Endothelial cell of umbilical vein (primary cell): ENCODE results near the gene PIK3CB. TPM values are rescaled to one million over a fixed set of nuclear protein-coding genes. Genes with fewer than 3 reads are reported as not detected.
A peak's percentile ranks its signal among the peaks of the same experiment; 100 is the strongest.

ENCODE experiments used
- BruUV-seq: library from RNA; stranded (reverse); fragments of 400-500 nt; replicated peaks from 2 replicates; lab custom pipeline; 2021; lab: Mats Ljungman, UMichigan
- CTCF ChIA-PET: fragments of 300-600, 350-600 bp; sonication (Branson Sonifier 250); formaldehyde crosslinking; loops from one replicate; lab custom pipeline; 2021; ENCODE audit warnings: antibody characterized with exemption, inconsistent platforms; lab: Charles Lee
- POLR2A ChIA-PET: fragments of 300-600, 350-600 bp; sonication (Branson Sonifier 250); formaldehyde crosslinking; loops from one replicate; lab custom pipeline; 2021; ENCODE audit warnings: antibody characterized with exemption, inconsistent platforms; lab: Charles Lee
- DNase-seq: peaks from one replicate; pipeline ENCODE4 v3.0.0-alpha.2; 2011; ENCODE audit warnings: low read depth, low spot score
- FAIRE-seq: peaks from 2 replicates; lab custom pipeline; 2011; peaks lifted over from hg19 to GRCh38; lab: Jason Lieb, UNC
- H2AFZ ChIP-seq: 2 replicates; pipeline ENCODE4 v1.6.0; 2012; ENCODE audit warnings: low read depth, low read length, control low read depth, inconsistent platforms
- H3K27ac ChIP-seq: 2 replicates; pipeline ENCODE4 v1.5.1; 2011; ENCODE audit warnings: low read depth, mild to moderate bottlenecking, control low read depth, low read length, moderate library complexity; ENCODE audit not compliant: insufficient read depth
- H3K27me3 ChIP-seq, 2 experiments: 2 replicates each; pipeline versions ENCODE4 v1.6.0 to v1.6.1; 2011; ENCODE audit warnings: low read length in 2 of 2, mixed read lengths in 1 of 2; ENCODE audit not compliant: control insufficient read depth in 2 of 2, insufficient read depth in 2 of 2
- H3K36me3 ChIP-seq, 2 experiments: 2 replicates in 1 of 2; 3 replicates in 1 of 2; pipeline ENCODE4 v1.5.1; 2011; ENCODE audit warnings: low read length in 2 of 2, mild to moderate bottlenecking in 1 of 2, moderate library complexity in 1 of 2; ENCODE audit not compliant: control insufficient read depth in 2 of 2, insufficient read depth in 2 of 2; ENCODE audit errors: extremely low read depth in 1 of 2
- H3K4me1 ChIP-seq: 3 replicates; pipeline ENCODE4 v1.5.1; 2011; ENCODE audit warnings: mild to moderate bottlenecking, low read length; ENCODE audit not compliant: control insufficient read depth, insufficient read depth; ENCODE audit errors: extremely low read depth
- H3K4me2 ChIP-seq: 2 replicates; pipeline ENCODE4 v1.6.1; 2011; ENCODE audit warnings: low read length, control low read depth, mixed read lengths; ENCODE audit not compliant: insufficient read depth
- H3K4me3 ChIP-seq, 3 experiments: fragments of 200-600 bp in 1 of 3; sonication (generic), shearing (Covaris generic) in 1 of 3; replicated peaks in 1 of 3; 2 replicates each; pipeline ENCODE4 v1.5.1; 2011 to 2016; ENCODE audit warnings: control low read depth in 3 of 3, low read length in 3 of 3, mild to moderate bottlenecking in 2 of 3, inconsistent platforms in 1 of 3, low read depth in 1 of 3, moderate library complexity in 1 of 3; ENCODE audit not compliant: insufficient read depth in 1 of 3
- H3K79me2 ChIP-seq: 2 replicates; pipeline ENCODE4 v1.6.0; 2012; ENCODE audit warnings: low read length, inconsistent platforms; ENCODE audit not compliant: control insufficient read depth, insufficient read depth
- H3K9ac ChIP-seq: replicated peaks from 2 replicates; pipeline ENCODE3; 2011; ENCODE audit warnings: low read length, control low read depth; ENCODE audit not compliant: insufficient read depth; ENCODE audit errors: extremely low read depth
- H3K9me1 ChIP-seq: replicated peaks from 3 replicates; pipeline ENCODE4 v1.6.0; 2011; ENCODE audit warnings: mild to moderate bottlenecking, low read length; ENCODE audit not compliant: control insufficient read depth, insufficient read depth; ENCODE audit errors: extremely low read depth
- H3K9me3 ChIP-seq: replicated peaks from 2 replicates; pipeline ENCODE4 v1.5.1; 2012; ENCODE audit warnings: low read length, inconsistent platforms; ENCODE audit not compliant: control insufficient read depth, insufficient read depth
- H4K20me1 ChIP-seq: replicated peaks from 2 replicates; pipeline ENCODE3; 2011; ENCODE audit warnings: mild to moderate bottlenecking, low read length; ENCODE audit not compliant: control insufficient read depth, insufficient read depth; ENCODE audit errors: extremely low read depth
- EZH2 ChIP-seq: IDR thresholded peaks from 2 replicates; pipeline ENCODE4 v1.6.1; 2012; ENCODE audit warnings: borderline replicate concordance, low read depth, mild to moderate bottlenecking, moderate library complexity, low read length, inconsistent platforms; ENCODE audit not compliant: severe bottlenecking
- FOS ChIP-seq: IDR thresholded peaks from 2 replicates; pipeline ENCODE4 v1.6.1; 2011; ENCODE audit warnings: mild to moderate bottlenecking, low read length, moderate library complexity, borderline replicate concordance; ENCODE audit not compliant: insufficient read depth
- GATA2 ChIP-seq: IDR thresholded peaks from 2 replicates; pipeline ENCODE4 v1.7.0; 2011; ENCODE audit warnings: low read depth, mild to moderate bottlenecking, moderate library complexity, mixed read lengths, low read length; ENCODE audit not compliant: insufficient read length, insufficient read depth
- JUN ChIP-seq: IDR thresholded peaks from 2 replicates; pipeline ENCODE4 v1.6.1; 2011; ENCODE audit warnings: borderline replicate concordance, low read depth; ENCODE audit not compliant: insufficient read length, insufficient read depth
- MYC ChIP-seq: IDR thresholded peaks from one replicate; pipeline ENCODE4 v1.6.1; 2011; ENCODE audit warnings: mild to moderate bottlenecking, low read depth, low read length
- POLR2A ChIP-seq: IDR thresholded peaks from 2 replicates; pipeline ENCODE4 v1.6.1; 2012; ENCODE audit warnings: low read depth, mild to moderate bottlenecking, control low read depth, low read length
- POLR2AphosphoS5 ChIP-seq: IDR thresholded peaks from 2 replicates; pipeline ENCODE4 v1.6.1; 2012; ENCODE audit warnings: low read depth, mild to moderate bottlenecking, control low read depth, low read length, moderate library complexity; ENCODE audit not compliant: insufficient read depth
- dilution Hi-C: fragments of 300-500 bp; cut with MboI; formaldehyde crosslinking; loops from one replicate; pipeline ENCODE4 v1.15.0; 2019; ENCODE audit warnings: low sequenced_read_pairs; ENCODE audit not compliant: extremely low pct_ligation_motif_present
- intact Hi-C: fragments of 100-400 bp; cut with micrococcal nuclease; formaldehyde crosslinking; loops from one replicate; pipeline ENCODE4 v1.10.0; 2022
- polyA plus RNA-seq, 4 experiments: library from polyadenylated mRNA; depleted of rRNA in 3 of 4; stranded (reverse) in 3 of 4; unstranded in 1 of 4; fragments of >200 nt; gene quantifications; 2 replicates each; pipeline versions ENCODE4 v1.2.1 to v1.2.3, GENCODE V29; 2011 to 2012; ENCODE audit warnings: missing spikeins in 1 of 4
- total RNA-seq: library from RNA; stranded (reverse); gene quantifications from 2 replicates; pipeline ENCODE4 v1.2.3, GENCODE V29; 2021
- TF ChIP-seq, protein P1 (sequence below): IDR thresholded peaks from 2 replicates; pipeline ENCODE4 v1.6.1; 2011; ENCODE audit not compliant: insufficient read depth, insufficient read length
- TF ChIP-seq, protein P2 (sequence below), 2 donors: IDR thresholded peaks; 1 replicate in 1 of 2; 2 replicates in 1 of 2; pipeline ENCODE4 v1.5.1; 2011; ENCODE audit warnings: low read length in 2 of 2, mild to moderate bottlenecking in 2 of 2, moderate library complexity in 2 of 2, control low read depth in 1 of 2, inconsistent platforms in 1 of 2, low read depth in 1 of 2; ENCODE audit not compliant: insufficient read depth in 1 of 2; ENCODE audit errors: extremely low read depth in 1 of 2

PIK3CB gene
- total and polyA plus RNA-seq, 2 donors (not counting 3 experiments of a cell fraction or from before 2014, with no cell fraction given) = 9.0 to 29.8 TPM

DNA sequence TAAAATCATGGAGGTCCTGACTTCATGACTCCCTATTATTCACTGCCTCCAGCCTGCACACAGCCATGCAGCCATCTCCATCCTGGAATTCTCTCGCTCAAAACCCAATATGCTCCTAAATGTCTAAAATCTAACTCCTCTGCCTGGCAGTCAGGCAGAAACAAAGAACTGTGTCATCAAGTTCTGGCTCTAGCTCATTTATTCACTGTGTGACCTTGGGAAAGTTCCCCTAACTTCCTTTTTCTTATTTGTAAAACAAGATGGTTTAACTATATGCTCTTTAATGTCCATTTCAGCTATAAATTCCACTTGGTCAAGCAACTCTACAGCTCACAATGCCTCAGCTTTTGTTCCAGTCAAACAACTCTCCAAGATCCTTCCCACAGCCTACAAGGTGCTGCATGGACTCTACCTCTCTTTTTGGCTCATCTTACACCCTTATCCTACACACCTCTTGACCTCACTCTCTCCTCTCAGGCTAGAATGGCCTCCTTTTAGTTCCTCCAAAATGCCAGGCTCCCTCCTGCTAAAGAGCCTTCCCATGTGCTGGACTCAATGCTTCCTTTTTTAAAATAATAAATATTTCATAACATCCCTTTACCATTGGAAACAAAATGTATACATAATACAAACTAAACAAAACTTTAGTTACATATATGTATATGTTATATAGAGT, 16.4 kb downstream of the PIK3CB start:
- peaks cover 54% of the 10 kb centered on the region for H3K79me2 ChIP-seq
- FAIRE-seq = no peak
- H3K27ac ChIP-seq = no peak overlapping the region
- no peaks in the 10 kb centered on the region for H3K9me3 ChIP-seq
- no peaks in the 10 kb centered on the region for H3K27me3 ChIP-seq
- peaks cover 4% of the 10 kb centered on the region for H3K4me1 ChIP-seq
- H4K20me1 ChIP-seq = no peaks in the 10 kb centered on the region
- H2AFZ ChIP-seq = no peak overlapping the region
- POLR2A ChIA-PET = no interaction called here
- intact Hi-C loops = no loop called here
- H3K4me3 ChIP-seq = no peak overlapping the region
- no peak overlapping the region for H3K9ac ChIP-seq
- H3K4me2 ChIP-seq = no peak overlapping the region
- CTCF ChIA-PET = interaction anchor here (0.6 to 1.7 kb wide), 5 partner anchors 8 to 119 kb away, joined by 3 to 13 read pairs (median 3); no protein-coding TSS in a partner anchor
- no peaks in the 10 kb centered on the region for H3K36me3 ChIP-seq
- dilution Hi-C loops = no loop called here
- TF ChIP-seq POLR2AphosphoS5 (no peak), JUN (no peak), GATA2 (no peak), EZH2 (no peak), FOS (no peak), MYC (no peak), POLR2A (no peak)
- TF ChIP-seq, protein P1, sequence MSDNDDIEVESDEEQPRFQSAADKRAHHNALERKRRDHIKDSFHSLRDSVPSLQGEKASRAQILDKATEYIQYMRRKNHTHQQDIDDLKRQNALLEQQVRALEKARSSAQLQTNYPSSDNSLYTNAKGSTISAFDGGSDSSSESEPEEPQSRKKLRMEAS = no peak
- TF ChIP-seq, protein P2, sequence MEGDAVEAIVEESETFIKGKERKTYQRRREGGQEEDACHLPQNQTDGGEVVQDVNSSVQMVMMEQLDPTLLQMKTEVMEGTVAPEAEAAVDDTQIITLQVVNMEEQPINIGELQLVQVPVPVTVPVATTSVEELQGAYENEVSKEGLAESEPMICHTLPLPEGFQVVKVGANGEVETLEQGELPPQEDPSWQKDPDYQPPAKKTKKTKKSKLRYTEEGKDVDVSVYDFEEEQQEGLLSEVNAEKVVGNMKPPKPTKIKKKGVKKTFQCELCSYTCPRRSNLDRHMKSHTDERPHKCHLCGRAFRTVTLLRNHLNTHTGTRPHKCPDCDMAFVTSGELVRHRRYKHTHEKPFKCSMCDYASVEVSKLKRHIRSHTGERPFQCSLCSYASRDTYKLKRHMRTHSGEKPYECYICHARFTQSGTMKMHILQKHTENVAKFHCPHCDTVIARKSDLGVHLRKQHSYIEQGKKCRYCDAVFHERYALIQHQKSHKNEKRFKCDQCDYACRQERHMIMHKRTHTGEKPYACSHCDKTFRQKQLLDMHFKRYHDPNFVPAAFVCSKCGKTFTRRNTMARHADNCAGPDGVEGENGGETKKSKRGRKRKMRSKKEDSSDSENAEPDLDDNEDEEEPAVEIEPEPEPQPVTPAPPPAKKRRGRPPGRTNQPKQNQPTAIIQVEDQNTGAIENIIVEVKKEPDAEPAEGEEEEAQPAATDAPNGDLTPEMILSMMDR (IDR thresholded peaks at IDR 0.05; ENCODE audit: extremely low read depth in 1 of 2, insufficient read depth in 1 of 2, low read depth in 1 of 2, low read length in 2 of 2) = no peak
- H3K9me1 ChIP-seq = no peaks in the 10 kb centered on the region
- BruUV-seq = no TSS peak
- peak; percentile 37 for DNase-seq
